ENCODE measurements around the gene LDHAL6A. TPM values are rescaled to one million over a fixed set of nuclear protein-coding genes. Genes with fewer than 3 reads are reported as not detected.

The LDHAL6A gene
- total and polyA plus RNA-seq, 7 donors = 0.03 TPM; not detected in 6

DNA sequence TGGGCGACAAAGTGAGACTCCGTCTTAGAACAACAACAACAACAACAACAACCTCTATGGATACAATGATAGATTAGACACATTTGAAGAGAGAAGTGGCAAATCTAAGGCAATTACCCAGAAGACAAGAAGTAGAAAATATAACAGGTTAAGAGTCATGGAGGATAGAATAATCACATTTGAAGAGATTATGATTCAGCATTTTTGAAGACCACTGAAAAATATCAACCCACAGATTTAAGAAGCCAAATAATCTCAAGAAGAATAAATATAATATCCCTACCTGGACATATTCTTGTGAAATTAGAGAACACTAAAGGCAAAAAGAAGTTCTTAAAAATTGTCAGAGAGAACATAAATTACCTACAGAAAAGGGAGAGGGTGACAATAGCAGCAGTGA lies 35.6 kb upstream of the LDHAL6A start:
- no peak overlapping the region for H3K4me3 ChIP-seq
- H3K27ac ChIP-seq = no peak overlapping the region
- DNase-seq = no peak
- intact Hi-C loops (cut with DNase I) = no loop called here
- H3K27me3 ChIP-seq (ENCODE audit: insufficient read depth in 3 of 3, low read length in 2 of 3) = no peaks in the 10 kb centered on the region
- H3K36me3 ChIP-seq (ENCODE audit: insufficient read depth in 1 of 2, low read depth in 1 of 2) = no peaks in the 10 kb centered on the region
- TF ChIP-seq, protein P1, sequence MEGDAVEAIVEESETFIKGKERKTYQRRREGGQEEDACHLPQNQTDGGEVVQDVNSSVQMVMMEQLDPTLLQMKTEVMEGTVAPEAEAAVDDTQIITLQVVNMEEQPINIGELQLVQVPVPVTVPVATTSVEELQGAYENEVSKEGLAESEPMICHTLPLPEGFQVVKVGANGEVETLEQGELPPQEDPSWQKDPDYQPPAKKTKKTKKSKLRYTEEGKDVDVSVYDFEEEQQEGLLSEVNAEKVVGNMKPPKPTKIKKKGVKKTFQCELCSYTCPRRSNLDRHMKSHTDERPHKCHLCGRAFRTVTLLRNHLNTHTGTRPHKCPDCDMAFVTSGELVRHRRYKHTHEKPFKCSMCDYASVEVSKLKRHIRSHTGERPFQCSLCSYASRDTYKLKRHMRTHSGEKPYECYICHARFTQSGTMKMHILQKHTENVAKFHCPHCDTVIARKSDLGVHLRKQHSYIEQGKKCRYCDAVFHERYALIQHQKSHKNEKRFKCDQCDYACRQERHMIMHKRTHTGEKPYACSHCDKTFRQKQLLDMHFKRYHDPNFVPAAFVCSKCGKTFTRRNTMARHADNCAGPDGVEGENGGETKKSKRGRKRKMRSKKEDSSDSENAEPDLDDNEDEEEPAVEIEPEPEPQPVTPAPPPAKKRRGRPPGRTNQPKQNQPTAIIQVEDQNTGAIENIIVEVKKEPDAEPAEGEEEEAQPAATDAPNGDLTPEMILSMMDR (IDR thresholded peaks at IDR 0.05) = no peak
- no peaks in the 10 kb centered on the region for H3K4me1 ChIP-seq
- H3K9me3 ChIP-seq = no peaks in the 10 kb centered on the region
- ATAC-seq = no peak
- WGBS, 3 donors = 90 to 94% (median 90%) methylated on average over 2 of the region's 2 CpGs

GRCh38 chr11:18427240-18427639 lies 28.4 kb upstream of the LDHAL6A start:
- H3K36me3 ChIP-seq (ENCODE audit: insufficient read depth in 1 of 2, low read depth in 1 of 2) = no peaks in the 10 kb centered on the region
- no peaks in the 10 kb centered on the region for H3K27me3 ChIP-seq (ENCODE audit: insufficient read depth in 3 of 3, low read length in 2 of 3)
- H3K27ac ChIP-seq = no peak overlapping the region
- H3K4me3 ChIP-seq = no peak overlapping the region
- TF ChIP-seq, protein P1 (IDR thresholded peaks at IDR 0.05) = no peak
- 74 to 76% (median 75%) methylated on average over 4 of the region's 4 CpGs for WGBS, 3 donors
- intact Hi-C loops (cut with DNase I) = no loop called here
- ATAC-seq (no peak), DNase-seq (no peak)
- no peaks in the 10 kb centered on the region for H3K9me3 ChIP-seq
- no peaks in the 10 kb centered on the region for H3K4me1 ChIP-seq

GRCh38 chr11:18429332-18429731 lies 26.3 kb upstream of the LDHAL6A start:
- Histone ChIP-seq H3K27me3 (ENCODE audit: insufficient read depth in 3 of 3, low read length in 2 of 3) (no peaks in the 10 kb centered on the region), H3K9me3 (no peaks in the 10 kb centered on the region), H3K27ac (no peak overlapping the region), H3K4me3 (no peak overlapping the region), H3K36me3 (ENCODE audit: insufficient read depth in 1 of 2, low read depth in 1 of 2) (no peaks in the 10 kb centered on the region), H3K4me1 (no peaks in the 10 kb centered on the region)
- 64 to 84% (median 83%) methylated on average over 5 of the region's 5 CpGs for WGBS, 3 donors
- TF ChIP-seq, protein P1 (IDR thresholded peaks at IDR 0.05) = no peak
- intact Hi-C loops (cut with DNase I) = no loop called here
- DNase-seq (no peak), ATAC-seq (no peak)

DNA sequence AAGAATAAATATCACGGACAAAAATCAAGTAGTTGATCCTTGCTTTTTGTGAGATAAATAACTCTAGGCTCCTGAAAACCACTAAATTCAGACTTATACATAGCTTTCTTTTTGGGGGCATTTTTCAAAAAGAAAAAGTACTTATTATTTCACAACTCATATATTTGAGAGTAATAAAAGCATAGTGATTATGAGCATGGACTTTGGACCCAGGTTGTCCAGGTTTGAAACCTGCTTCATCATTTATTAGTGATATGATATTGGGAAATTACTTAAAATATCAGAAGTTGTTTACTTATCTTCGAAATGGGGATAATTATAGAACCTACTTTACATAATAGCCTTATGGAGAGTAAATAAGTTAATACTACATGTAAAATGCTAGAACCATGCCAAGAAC lies 17.0 kb upstream of the LDHAL6A start:
- intact Hi-C loops (cut with DNase I) = no loop called here
- WGBS, 3 donors = 86 to 87% (median 86%) methylated on average over 2 of the region's 2 CpGs

GRCh38 chr11:18449251-18449650 lies 6.4 kb upstream of the LDHAL6A start:
- TF ChIP-seq, protein P1 (IDR thresholded peaks at IDR 0.05) = no peak
- DNase-seq (no peak), ATAC-seq (no peak)
- H3K4me3 ChIP-seq = no peak overlapping the region
- WGBS, 3 donors = 85 to 92% (median 91%) methylated on average over 3 of the region's 3 CpGs
- no peak overlapping the region for H3K27ac ChIP-seq
- no peaks in the 10 kb centered on the region for H3K4me1 ChIP-seq
- intact Hi-C loops (cut with DNase I) = no loop called here
- H3K27me3 ChIP-seq (ENCODE audit: insufficient read depth in 3 of 3, low read length in 2 of 3) = no peaks in the 10 kb centered on the region
- no peaks in the 10 kb centered on the region for H3K9me3 ChIP-seq
- H3K36me3 ChIP-seq (ENCODE audit: insufficient read depth in 1 of 2, low read depth in 1 of 2) = no peaks in the 10 kb centered on the region

More for the DNA sequence above, 17.0 kb upstream of the LDHAL6A start:
- Histone ChIP-seq H3K27me3 (ENCODE audit: insufficient read depth in 3 of 3, low read length in 2 of 3) (no peaks in the 10 kb centered on the region), H3K4me1 (no peaks in the 10 kb centered on the region), H3K36me3 (ENCODE audit: insufficient read depth in 1 of 2, low read depth in 1 of 2) (no peaks in the 10 kb centered on the region), H3K9me3 (no peaks in the 10 kb centered on the region), H3K4me3 (no peak overlapping the region), H3K27ac (no peak overlapping the region)
- DNase-seq (no peak), ATAC-seq (no peak)
- TF ChIP-seq, protein P1 (IDR thresholded peaks at IDR 0.05) = no peak
